Coronary artery (tissue), 2 donors: Measurements from ENCODE around the gene SPAG4.

Source experiments
- DNase-seq: peaks from one replicate; pipeline ENCODE4 v3.0.0-alpha.2; 2017; ENCODE audit warnings: low spot score
- H3K27ac ChIP-seq, 2 donors: fragments of 200-600 bp; sonication (generic); one replicate each; pipeline ENCODE4 v1.5.1; 2016 to 2019
- H3K4me3 ChIP-seq: fragments of 200-600 bp; sonication (generic); 2 replicates; pipeline ENCODE4 v1.5.1; 2016; ENCODE audit warnings: mild to moderate bottlenecking, moderate library complexity
- TF ChIP-seq, protein P1 (sequence below): fragments of 200-600 bp; sonication (generic); IDR thresholded peaks from one replicate; pipeline ENCODE4 v1.5.1; 2019; ENCODE audit warnings: antibody characterized with exemption

The SPAG4 gene

DNA sequence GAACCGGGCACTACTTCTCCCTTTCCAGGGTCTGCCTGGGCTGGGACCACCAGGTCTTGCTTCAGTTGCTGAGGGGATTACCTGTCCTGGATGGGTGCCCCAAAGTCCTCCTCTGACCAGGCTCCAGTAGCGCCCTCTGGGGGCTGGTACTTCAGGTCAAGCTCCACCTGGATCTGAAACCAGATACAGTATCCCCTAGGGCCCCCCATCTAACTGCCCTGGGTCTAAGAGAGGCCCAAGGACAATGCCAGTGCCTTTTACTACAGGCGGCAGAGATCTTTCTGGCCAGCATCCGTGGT, 11.2 kb upstream of the SPAG4 start:
- peak; percentile 68 for DNase-seq
- Histone ChIP-seq H3K4me3 (no peak overlapping the region), H3K27ac (no peak overlapping the region)
- TF ChIP-seq, protein P1, sequence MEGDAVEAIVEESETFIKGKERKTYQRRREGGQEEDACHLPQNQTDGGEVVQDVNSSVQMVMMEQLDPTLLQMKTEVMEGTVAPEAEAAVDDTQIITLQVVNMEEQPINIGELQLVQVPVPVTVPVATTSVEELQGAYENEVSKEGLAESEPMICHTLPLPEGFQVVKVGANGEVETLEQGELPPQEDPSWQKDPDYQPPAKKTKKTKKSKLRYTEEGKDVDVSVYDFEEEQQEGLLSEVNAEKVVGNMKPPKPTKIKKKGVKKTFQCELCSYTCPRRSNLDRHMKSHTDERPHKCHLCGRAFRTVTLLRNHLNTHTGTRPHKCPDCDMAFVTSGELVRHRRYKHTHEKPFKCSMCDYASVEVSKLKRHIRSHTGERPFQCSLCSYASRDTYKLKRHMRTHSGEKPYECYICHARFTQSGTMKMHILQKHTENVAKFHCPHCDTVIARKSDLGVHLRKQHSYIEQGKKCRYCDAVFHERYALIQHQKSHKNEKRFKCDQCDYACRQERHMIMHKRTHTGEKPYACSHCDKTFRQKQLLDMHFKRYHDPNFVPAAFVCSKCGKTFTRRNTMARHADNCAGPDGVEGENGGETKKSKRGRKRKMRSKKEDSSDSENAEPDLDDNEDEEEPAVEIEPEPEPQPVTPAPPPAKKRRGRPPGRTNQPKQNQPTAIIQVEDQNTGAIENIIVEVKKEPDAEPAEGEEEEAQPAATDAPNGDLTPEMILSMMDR = no peak

DNA sequence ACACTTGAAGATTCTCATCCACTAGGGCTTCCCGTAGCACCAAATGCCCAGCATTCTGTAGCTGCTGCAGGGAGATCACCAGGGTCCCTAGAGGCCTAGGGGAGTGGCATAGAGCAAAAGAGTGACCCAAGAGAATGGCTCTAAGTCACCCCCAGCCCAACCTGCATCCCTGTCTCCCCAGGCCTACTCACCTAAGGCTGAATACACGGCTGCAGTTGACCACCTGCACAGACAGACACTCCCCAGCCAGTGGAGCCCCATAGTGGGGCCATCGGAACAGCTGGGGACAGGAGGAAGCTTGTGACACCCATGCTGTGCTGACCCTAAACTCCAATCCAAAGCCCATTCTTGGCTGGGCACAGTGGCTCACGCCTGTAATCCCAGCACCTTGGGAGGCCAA, 9.5 kb upstream of the SPAG4 start:
- TF ChIP-seq, protein P1 = no peak
- no peak overlapping the region for H3K27ac ChIP-seq
- no peak overlapping the region for H3K4me3 ChIP-seq
- no peak for DNase-seq

DNA sequence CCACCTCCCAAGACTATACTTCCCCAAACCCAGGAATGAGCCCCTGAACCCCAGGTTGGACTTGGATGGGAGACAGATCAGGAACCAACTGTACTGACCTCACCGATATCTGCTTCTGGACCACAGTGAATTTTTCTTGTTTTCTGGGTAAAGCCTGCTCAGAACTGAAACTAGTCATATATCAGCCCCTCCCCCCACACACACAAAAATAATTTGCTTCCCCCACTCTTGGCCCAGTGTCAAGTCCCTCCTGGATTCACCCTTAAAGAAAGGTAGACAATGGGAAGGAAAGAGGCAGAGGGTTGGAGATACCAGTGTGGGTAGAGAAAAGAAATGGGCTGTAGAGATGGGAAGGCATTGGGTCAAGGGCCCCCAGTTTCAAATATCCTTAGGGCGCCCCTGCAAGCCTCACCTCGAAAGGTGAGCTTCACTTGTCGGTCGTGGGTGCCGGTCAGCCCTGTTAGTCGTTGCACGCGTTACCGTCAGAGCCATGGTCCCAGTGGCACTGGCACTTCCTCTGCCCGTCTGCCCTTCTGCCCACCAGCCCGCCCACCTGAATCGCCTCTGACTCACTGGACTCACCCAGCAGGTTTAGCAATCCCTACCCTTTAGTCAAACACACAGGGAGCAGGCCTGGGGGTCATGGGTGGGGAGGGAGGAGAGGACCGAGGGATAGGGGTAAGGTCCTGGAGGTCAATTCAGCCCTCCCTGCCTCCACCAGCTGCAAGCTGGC, 8.5 kb upstream of the SPAG4 start:
- no peak for DNase-seq
- TF ChIP-seq, protein P1 = no peak

DNA sequence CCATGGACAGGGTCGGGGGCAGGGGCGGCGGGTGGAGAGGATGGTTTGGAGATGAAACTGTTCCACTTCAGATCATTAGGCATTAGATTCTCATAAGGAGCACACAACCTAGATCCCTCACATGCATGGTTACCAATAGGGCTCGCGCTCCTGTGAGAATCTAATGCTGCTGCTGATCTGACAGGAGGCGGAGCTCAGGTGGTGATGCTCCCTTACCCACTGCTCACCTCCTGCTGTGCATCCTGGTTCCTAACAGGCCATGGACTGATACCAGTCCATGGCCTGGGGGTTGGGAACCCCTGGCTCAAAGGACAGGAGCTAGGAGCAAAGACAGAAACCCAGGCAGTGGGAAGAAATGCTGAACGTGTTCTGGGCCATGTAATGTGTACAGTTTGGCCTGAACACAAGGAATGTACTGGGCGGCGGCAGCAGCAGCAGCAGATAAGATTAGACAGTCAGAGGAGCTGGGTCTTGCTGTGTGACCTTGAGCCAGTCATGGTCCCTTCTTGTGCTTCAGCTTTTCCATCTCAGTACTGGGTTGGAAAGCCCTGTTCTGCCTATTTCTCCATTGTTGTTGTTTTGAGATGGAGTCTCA, 4.7 kb upstream of the SPAG4 start:
- DNase-seq = no peak
- Histone ChIP-seq H3K27ac (no peak overlapping the region), H3K4me3 (no peak overlapping the region)
- TF ChIP-seq, protein P1 = no peak

More for the DNA sequence above, 8.5 kb upstream of the SPAG4 start:
- H3K27ac ChIP-seq = no peak overlapping the region
- no peak overlapping the region for H3K4me3 ChIP-seq

DNA sequence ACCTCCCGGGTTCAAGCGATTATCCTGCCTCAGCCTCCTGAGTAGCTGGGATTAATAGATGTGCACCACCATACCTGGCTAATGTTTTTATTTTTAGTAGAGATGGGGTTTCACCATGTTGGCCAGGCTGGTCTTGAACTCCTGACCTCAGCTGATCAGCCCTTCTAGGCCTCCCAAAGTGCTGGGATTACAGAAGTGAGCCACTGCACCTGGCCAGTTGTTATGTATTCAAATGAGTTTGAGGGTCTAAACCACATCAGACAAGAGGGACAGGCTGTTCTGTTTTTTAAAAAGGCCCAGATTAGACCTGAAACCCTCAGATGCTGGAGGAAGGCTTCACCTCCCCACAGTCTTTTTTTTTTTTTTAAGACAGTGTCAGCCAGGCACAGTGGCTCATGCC, 4.1 kb upstream of the SPAG4 start:
- TF ChIP-seq, protein P1 = no peak
- DNase-seq = no peak
- Histone ChIP-seq H3K27ac (no peak overlapping the region), H3K4me3 (no peak overlapping the region)

DNA sequence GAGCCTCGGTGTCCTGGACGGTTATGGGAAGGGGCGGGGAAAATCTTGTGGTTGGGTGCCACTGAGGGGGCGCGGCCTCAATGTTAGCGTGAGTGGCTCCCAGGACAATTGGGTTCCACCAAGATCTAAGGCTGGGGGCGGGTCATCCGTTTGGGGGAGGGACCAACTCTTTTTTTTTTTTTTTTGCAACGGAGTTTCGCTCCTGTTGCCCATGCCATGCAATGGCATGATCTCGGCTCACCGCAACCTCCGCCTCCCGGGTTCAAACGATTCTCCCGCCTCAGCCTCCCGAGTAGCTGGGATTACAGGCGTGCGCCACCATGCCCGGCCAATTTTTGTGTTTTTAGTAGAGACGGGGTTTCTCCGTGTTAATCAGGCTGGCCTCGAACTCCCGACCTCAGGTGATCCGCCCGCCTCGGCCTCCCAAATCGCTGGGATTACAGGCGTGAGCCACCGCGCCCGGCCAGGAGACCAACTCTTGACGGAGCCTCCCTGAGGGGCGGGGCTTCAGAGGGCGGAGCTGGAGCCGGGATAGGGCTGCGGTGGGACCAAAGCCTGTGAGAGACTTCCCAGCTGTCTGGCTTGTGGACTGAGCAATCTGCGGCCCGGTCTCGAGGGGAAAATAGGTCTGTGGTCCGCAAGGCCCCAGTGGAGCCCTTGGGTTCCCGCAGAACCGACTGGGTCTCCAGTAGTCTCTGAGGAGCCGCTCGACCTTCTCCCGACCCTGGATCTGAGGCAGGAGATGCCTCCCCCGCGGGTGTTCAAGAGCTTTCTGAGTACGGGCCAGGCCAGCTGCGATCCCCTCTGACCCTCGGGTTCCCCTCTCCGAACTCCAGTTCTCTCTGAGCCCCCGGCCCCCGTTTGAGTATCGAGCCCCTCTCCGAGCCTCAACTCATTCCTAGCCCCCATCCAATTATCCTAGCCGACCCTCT, 1.1 kb downstream of the SPAG4 start:
- peak; percentile 91 for DNase-seq
- H3K4me3 ChIP-seq = peak overlapping the region; percentile 79
- TF ChIP-seq, protein P1 = no peak
- H3K27ac ChIP-seq = peak overlapping the region; percentile 1 to 90
